ENCODE measurements around the gene USP34. TPM values are rescaled to one million over a fixed set of nuclear protein-coding genes. Genes with fewer than 3 reads are reported as not detected.

The USP34 gene
- total and polyA plus RNA-seq, 9 of the 15 experiments (the other 6 are each of a cell fraction or from before 2014, with no cell fraction given): 19.8 to 108 (median 67.8) TPM

- H4K20me1 ChIP-seq (replicated peaks; ENCODE audit: control insufficient read depth, insufficient read depth, low read length): no peaks in the 10 kb centered on the region
- no peak overlapping the region for H3K4me2 ChIP-seq (ENCODE audit: insufficient read depth, low read length)
- H2AFZ ChIP-seq (ENCODE audit: low read depth, low read length): no peak overlapping the region
- ChIA-PET POLR2A (interaction anchor here (1.2 kb wide), 1 partner anchor 18 kb away, joined by 5 read pairs; no protein-coding TSS in a partner anchor), CTCF (ENCODE audit: low intra/inter-chr PET ratio) (no interaction called here)
- H3K4me3 ChIP-seq: no peak overlapping the region
- TF ChIP-seq RBFOX2 (IDR thresholded peaks at IDR 0.05; ENCODE audit: low read depth, low read length) (0 out of 2 replicates have a peak, but pooled peaks have one; percentile 5), GTF2F1 (IDR thresholded peaks at IDR 0.05; ENCODE audit: low read depth, low read length) (no peak)
- H3K27me3 ChIP-seq (ENCODE audit: control insufficient read depth in 2 of 2, insufficient read depth in 2 of 2, low read length in 2 of 2): no peaks in the 10 kb centered on the region
- H3K4me1 ChIP-seq (replicated peaks in 1 of 2; ENCODE audit: control insufficient read depth in 2 of 2, insufficient read depth in 2 of 2, low read length in 2 of 2): peaks cover 30 to 45% of the 10 kb centered on the region in 2 experiments
- peak overlapping the region in 1 of 2 experiments; percentile 88; a peak in 2 of 4 replicates for H3K9ac ChIP-seq (ENCODE audit: insufficient read depth in 1 of 2, low read depth in 2 of 2, low read length in 2 of 2)
- H3K36me3 ChIP-seq (ENCODE audit: control insufficient read depth, insufficient read depth, low read length): peaks cover 68% of the 10 kb centered on the region
- BruUV-seq (replicated peaks): no TSS peak
- no peaks in the 10 kb centered on the region for H3K9me1 ChIP-seq (ENCODE audit: control insufficient read depth, insufficient read depth, low read length)
- peaks cover 52% of the 10 kb centered on the region for H3K79me2 ChIP-seq (ENCODE audit: control insufficient read depth, insufficient read depth, low read length)
- peaks cover 3% of the 10 kb centered on the region for H3K9me3 ChIP-seq (replicated peaks; ENCODE audit: control insufficient read depth, insufficient read depth, low read depth, low read length)
- no peak overlapping the region; the same call in 2 of the 3 replicates for H3K27ac ChIP-seq (ENCODE audit: extremely low read depth, low read depth, low read length)
- intact Hi-C loops (cut with micrococcal nuclease) (no loop called here), in situ Hi-C loops (cut with MboI) (no loop called here)
- ATAC-seq (no peak), DNase-seq (ENCODE audit: extremely low read depth in 1 of 4, low spot score in 3 of 4) (no peak), FAIRE-seq (no peak)
- WGBS (ENCODE audit: insufficient coverage, low coverage, missing lambda C conversion rate): 96% methylated on average over 6 of the region's 6 CpGs
Measured at GRCh38 chr2:61180686-61181085, 290.2 kb downstream of the USP34 start.

DNA sequence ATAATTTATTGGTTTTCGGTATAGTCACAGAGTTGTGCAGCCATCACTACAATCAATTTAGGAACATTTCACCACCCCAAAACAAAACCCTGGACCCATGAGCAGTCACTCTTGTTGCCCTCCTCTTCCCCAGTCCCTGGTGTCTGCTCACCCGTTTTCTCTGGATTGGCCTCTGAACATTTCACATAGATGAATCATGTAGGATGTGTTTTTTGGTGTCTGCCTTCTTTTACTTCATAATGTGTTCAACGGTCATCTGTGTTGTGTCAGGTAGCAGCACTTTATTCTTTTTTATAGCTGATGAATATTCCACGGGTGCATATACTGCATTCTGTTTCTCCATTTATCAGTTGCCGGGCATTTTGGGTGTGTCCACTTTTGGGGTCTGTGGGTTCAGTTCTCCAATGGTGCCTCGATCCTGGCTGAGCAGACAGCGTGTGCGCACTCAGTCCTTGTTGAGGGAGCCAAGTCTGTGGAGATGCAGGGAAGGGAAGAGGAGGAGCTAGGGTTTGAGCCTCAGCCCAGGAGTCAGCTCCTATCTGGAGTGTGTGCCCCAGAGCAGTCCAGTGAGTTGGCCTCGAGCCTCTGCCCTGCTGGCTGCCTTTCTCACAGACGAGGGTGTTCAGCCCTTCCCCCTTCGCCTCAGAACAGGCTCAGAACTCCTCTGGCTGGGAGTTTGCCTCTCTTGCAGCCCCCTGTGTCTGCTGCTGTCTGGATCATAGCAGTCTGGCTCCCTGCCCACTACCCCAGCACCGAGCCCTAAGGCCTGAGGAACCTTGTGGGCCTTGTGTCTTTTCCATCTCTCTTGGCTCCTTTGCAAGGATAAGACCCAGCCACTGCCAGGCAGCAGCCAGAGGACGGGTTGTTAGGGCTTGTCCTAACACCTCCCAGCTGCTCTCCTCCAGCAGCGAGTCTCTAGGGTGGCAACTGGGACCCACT lies 290.9 kb downstream of the USP34 start:
- H3K9ac ChIP-seq (ENCODE audit: insufficient read depth in 1 of 2, low read depth in 2 of 2, low read length in 2 of 2): peak overlapping the region; percentile 85 to 88
- H3K79me2 ChIP-seq (ENCODE audit: control insufficient read depth, insufficient read depth, low read length): peaks cover 52% of the 10 kb centered on the region
- no peak for ATAC-seq
- H3K27me3 ChIP-seq (ENCODE audit: control insufficient read depth in 2 of 2, insufficient read depth in 2 of 2, low read length in 2 of 2): no peaks in the 10 kb centered on the region
- H3K4me3 ChIP-seq: peak overlapping the region; percentile 68; the same call in 1 of the 2 replicates
- ChIA-PET CTCF (ENCODE audit: low intra/inter-chr PET ratio) (no interaction called here), POLR2A (interaction anchor here (1.0 to 1.3 kb wide), 3 partner anchors 12 to 27 kb away, joined by 3 to 5 read pairs (median 5); no protein-coding TSS in a partner anchor)
- in situ Hi-C loops (cut with MboI): no loop called here
- BruUV-seq (replicated peaks): no TSS peak
- DNase-seq (ENCODE audit: extremely low read depth in 1 of 4, low spot score in 3 of 4): peak in 1 of 4 experiments; percentile 47
- peaks cover 30 to 46% of the 10 kb centered on the region in 2 experiments for H3K4me1 ChIP-seq (replicated peaks in 1 of 2; ENCODE audit: control insufficient read depth in 2 of 2, insufficient read depth in 2 of 2, low read length in 2 of 2)
- H4K20me1 ChIP-seq (replicated peaks; ENCODE audit: control insufficient read depth, insufficient read depth, low read length): no peaks in the 10 kb centered on the region
- no peak for FAIRE-seq
- H3K9me3 ChIP-seq (replicated peaks; ENCODE audit: control insufficient read depth, insufficient read depth, low read depth, low read length): peaks cover 3% of the 10 kb centered on the region
- H3K9me1 ChIP-seq (ENCODE audit: control insufficient read depth, insufficient read depth, low read length): no peaks in the 10 kb centered on the region
- peaks cover 61% of the 10 kb centered on the region for H3K36me3 ChIP-seq (ENCODE audit: control insufficient read depth, insufficient read depth, low read length)
- intact Hi-C loops (cut with micrococcal nuclease): loop anchor here (5.0 to 10.0 kb wide), 2 partner anchors 163 to 295 kb away; partner anchors contain the start of genes PEX13, PUS10 and REL
- WGBS (ENCODE audit: insufficient coverage, low coverage, missing lambda C conversion rate): 50% methylated on average over 10 of the region's 14 CpGs
- H3K27ac ChIP-seq (ENCODE audit: extremely low read depth, low read depth, low read length): no peak overlapping the region; the same call in 2 of the 3 replicates
- H3K4me2 ChIP-seq (ENCODE audit: insufficient read depth, low read length): peak overlapping the region; percentile 80
- H2AFZ ChIP-seq (ENCODE audit: low read depth, low read length): no peak overlapping the region; the same call in 1 of the 2 replicates
- TF ChIP-seq ZNF592 (IDR thresholded peaks at IDR 0.05): 0 out of 2 replicates have a peak, but pooled peaks have one; percentile 36
- TF ChIP-seq RBM15 (IDR thresholded peaks at IDR 0.05; ENCODE audit: insufficient read depth, low read length): no peak
- TF ChIP-seq ZKSCAN1 (IDR thresholded peaks at IDR 0.05; ENCODE audit: low read depth, low read length): no peak
- no peak for TF ChIP-seq ZNF764 (CRISPR knock-in tag; IDR thresholded peaks at IDR 0.05; ENCODE audit: low read depth)
- TF ChIP-seq HNRNPH1 (optimal IDR thresholded peaks at IDR 0.05; ENCODE audit: low read depth, low read length): no peak
- no peak for TF ChIP-seq RNF2 (IDR thresholded peaks at IDR 0.05)
- TF ChIP-seq SIN3B (IDR thresholded peaks at IDR 0.05; ENCODE audit: low read depth): no peak
- no peak for TF ChIP-seq SMARCE1 (IDR thresholded peaks at IDR 0.05)

Data from K562 (cell line).